Endodermal cell (in vitro differentiated cells): ENCODE data around the gene JAZF1. TPM values are rescaled to one million over a fixed set of nuclear protein-coding genes. Genes with fewer than 3 reads are reported as not detected.

Experiments used
- DNase-seq: peaks from one replicate; pipeline ENCODE4 v3.0.0-alpha.2; 2017
- H3K27ac ChIP-seq: 2 replicates; pipeline ENCODE4 v1.5.1; 2013; ENCODE audit warnings: mild to moderate bottlenecking, low read depth, low read length, moderate library complexity
- H3K27me3 ChIP-seq: 2 replicates; pipeline ENCODE4 v1.6.1; 2013; ENCODE audit warnings: mild to moderate bottlenecking, low read length, moderate library complexity; ENCODE audit not compliant: insufficient read depth, control insufficient read depth, poor library complexity, severe bottlenecking
- H3K36me3 ChIP-seq: 2 replicates; pipeline ENCODE4 v1.7.0; 2013; ENCODE audit warnings: mild to moderate bottlenecking, low read length, moderate library complexity; ENCODE audit not compliant: control insufficient read depth, insufficient read depth
- H3K4me1 ChIP-seq: one replicate; pipeline ENCODE4 v1.7.0; 2013; ENCODE audit warnings: low read length; ENCODE audit not compliant: control insufficient read depth, insufficient read depth
- H3K4me3 ChIP-seq: 2 replicates; pipeline ENCODE4 v1.5.1; 2013; ENCODE audit warnings: mild to moderate bottlenecking, low read length, moderate library complexity
- H3K9ac ChIP-seq: 2 replicates; pipeline ENCODE4 v1.6.1; 2013; ENCODE audit warnings: mild to moderate bottlenecking, low read length, moderate library complexity; ENCODE audit not compliant: poor library complexity, severe bottlenecking; ENCODE audit errors: extremely low read depth
- H3K9me3 ChIP-seq: 2 replicates; pipeline ENCODE4 v1.6.1; 2013; ENCODE audit warnings: mild to moderate bottlenecking, low read length, moderate library complexity; ENCODE audit not compliant: control insufficient read depth
- H3K27ac Mint-ChIP-seq: 2 replicates; pipeline ENCODE4 v1.8.0; 2020; ENCODE audit warnings: mixed read lengths
- H3K27me3 Mint-ChIP-seq: 2 replicates; pipeline ENCODE4 v1.8.0; 2021; ENCODE audit warnings: mild to moderate bottlenecking, mixed read lengths; ENCODE audit not compliant: insufficient read depth
- H3K36me3 Mint-ChIP-seq: 2 replicates; pipeline ENCODE4 v1.8.0; 2020; ENCODE audit warnings: low read depth, mixed read lengths
- H3K4me1 Mint-ChIP-seq: 2 replicates; pipeline ENCODE4 v1.8.0; 2020; ENCODE audit warnings: mixed read lengths
- H3K4me3 Mint-ChIP-seq: 2 replicates; pipeline ENCODE4 v1.8.0; 2020; ENCODE audit warnings: mild to moderate bottlenecking, moderate library complexity, mixed read lengths
- H3K9me3 Mint-ChIP-seq: 2 replicates; pipeline ENCODE4 v1.8.0; 2020; ENCODE audit warnings: mild to moderate bottlenecking, mixed read lengths
- WGBS, 2 experiments: methylation state at CpG; one replicate each; pipeline versions ENCODE4 v1.1.5 to v1.1.7; 2013; ENCODE audit warnings: missing lambda C conversion rate in 2 of 2, mixed read lengths in 1 of 2; ENCODE audit not compliant: insufficient coverage in 1 of 2, insufficient read length in 1 of 2; 5-methylcytosine and 5-hydroxymethylcytosine counted together
- total RNA-seq, 2 donors: library from RNA; stranded (reverse); fragmentation: NEBNext Ultra II Directional in 1 of 2; extraction: Animal tissue kit (Norgen Biotek cat#: 25700) in 1 of 2; gene quantifications; 2 replicates in 1 of 2; 3 replicates in 1 of 2; pipeline ENCODE4 v1.2.1, GENCODE V29; 2021
- TF ChIP-seq, protein P1 (sequence below): fragments of 200-600 bp; sonication (generic); conservative IDR thresholded peaks from 2 replicates; pipeline ENCODE4 v1.5.0; 2021; ENCODE audit warnings: antibody characterized with exemption, mild to moderate bottlenecking

The JAZF1 gene
- total RNA-seq, 2 donors from 2014 or later = 18.3 to 33.6 TPM

DNA sequence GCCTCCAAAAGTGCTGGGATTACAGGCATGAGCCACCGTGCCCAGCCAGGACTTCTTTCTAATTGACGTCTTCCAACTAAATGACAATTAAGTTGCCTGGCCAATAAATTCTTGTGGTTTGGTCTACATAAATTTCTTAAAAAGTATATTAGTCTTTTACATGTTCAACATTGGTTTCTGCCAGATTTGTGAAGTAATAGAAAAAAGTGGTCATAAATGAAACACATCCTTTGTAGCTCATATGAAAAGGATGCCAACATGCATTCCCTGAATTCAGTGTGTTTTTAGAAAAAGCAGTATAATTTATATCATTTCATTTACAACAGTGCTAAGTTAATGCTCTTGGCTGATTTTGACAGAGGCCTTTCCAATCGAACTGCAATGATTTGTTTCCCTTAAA is 225.6 kb downstream of the JAZF1 start:
- no peak overlapping the region for H3K9ac ChIP-seq
- H3K27ac ChIP-seq = no peak overlapping the region
- Mint-ChIP-seq H3K9me3 (no peaks in the 10 kb centered on the region), H3K36me3 (peaks cover 4% of the 10 kb centered on the region), H3K27ac (no peak overlapping the region), H3K4me1 (peaks cover 3% of the 10 kb centered on the region), H3K4me3 (no peak overlapping the region), H3K27me3 (peaks cover 3% of the 10 kb centered on the region)
- H3K4me1 ChIP-seq = no peaks in the 10 kb centered on the region
- TF ChIP-seq, protein P1, sequence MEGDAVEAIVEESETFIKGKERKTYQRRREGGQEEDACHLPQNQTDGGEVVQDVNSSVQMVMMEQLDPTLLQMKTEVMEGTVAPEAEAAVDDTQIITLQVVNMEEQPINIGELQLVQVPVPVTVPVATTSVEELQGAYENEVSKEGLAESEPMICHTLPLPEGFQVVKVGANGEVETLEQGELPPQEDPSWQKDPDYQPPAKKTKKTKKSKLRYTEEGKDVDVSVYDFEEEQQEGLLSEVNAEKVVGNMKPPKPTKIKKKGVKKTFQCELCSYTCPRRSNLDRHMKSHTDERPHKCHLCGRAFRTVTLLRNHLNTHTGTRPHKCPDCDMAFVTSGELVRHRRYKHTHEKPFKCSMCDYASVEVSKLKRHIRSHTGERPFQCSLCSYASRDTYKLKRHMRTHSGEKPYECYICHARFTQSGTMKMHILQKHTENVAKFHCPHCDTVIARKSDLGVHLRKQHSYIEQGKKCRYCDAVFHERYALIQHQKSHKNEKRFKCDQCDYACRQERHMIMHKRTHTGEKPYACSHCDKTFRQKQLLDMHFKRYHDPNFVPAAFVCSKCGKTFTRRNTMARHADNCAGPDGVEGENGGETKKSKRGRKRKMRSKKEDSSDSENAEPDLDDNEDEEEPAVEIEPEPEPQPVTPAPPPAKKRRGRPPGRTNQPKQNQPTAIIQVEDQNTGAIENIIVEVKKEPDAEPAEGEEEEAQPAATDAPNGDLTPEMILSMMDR = no peak
- no peaks in the 10 kb centered on the region for H3K27me3 ChIP-seq
- no peak overlapping the region for H3K4me3 ChIP-seq
- no peak for DNase-seq
- no peaks in the 10 kb centered on the region for H3K36me3 ChIP-seq
- WGBS, 2 experiments = 95 to 100% methylated on average over 2 to 3 of the region's 3 CpGs
- no peaks in the 10 kb centered on the region for H3K9me3 ChIP-seq

DNA sequence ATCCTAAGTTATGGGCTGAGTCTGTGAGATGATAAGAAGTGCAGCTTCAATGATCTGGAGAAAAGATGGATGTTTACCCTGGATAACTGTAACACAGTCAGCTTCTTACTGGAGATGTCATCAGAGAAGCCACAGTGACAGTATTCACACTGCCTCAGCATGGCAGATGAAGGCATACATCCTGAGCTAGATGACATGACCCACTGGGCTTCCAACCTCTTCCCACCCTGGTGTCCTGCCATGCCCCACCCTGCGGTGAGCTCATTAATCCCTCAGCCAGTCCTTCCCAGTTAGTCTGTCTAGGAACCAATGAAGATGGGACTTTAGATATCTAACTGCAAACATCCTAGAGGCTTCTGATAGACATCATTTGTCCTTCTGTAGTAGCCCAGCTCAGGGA is 226.8 kb downstream of the JAZF1 start:
- no peaks in the 10 kb centered on the region for H3K36me3 ChIP-seq
- TF ChIP-seq, protein P1 = no peak
- no peaks in the 10 kb centered on the region for H3K4me1 ChIP-seq
- no peak overlapping the region for H3K9ac ChIP-seq
- H3K27me3 ChIP-seq = no peaks in the 10 kb centered on the region
- H3K27ac ChIP-seq = no peak overlapping the region
- no peaks in the 10 kb centered on the region for H3K9me3 ChIP-seq
- Mint-ChIP-seq H3K27ac (no peak overlapping the region), H3K9me3 (no peaks in the 10 kb centered on the region), H3K4me3 (no peak overlapping the region), H3K36me3 (peaks cover 4% of the 10 kb centered on the region), H3K27me3 (peaks cover 3% of the 10 kb centered on the region), H3K4me1 (peaks cover 3% of the 10 kb centered on the region)
- H3K4me3 ChIP-seq = no peak overlapping the region
- WGBS, 2 experiments = 100% methylated on average over 1 of the region's 1 CpG
- no peak for DNase-seq

DNA sequence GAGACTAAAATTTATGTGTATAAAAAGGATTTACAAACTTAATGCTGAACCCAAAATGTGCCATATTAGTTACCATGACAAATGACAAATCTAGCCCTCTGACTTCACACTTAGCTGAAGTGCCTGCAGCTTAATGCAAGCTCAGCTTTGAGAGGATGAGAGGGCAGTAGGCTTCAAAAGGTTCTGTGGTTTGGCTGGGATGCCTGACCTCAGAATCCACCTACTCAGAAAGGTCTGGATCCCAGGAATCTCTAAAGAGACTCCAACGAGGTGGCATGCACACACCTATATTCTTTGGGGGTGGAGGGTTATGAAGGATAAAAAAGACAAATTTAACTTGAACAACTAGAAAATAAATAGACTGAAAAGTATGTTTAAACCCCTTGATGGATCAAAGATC is 227.2 kb downstream of the JAZF1 start:
- TF ChIP-seq, protein P1 = no peak
- H3K9me3 Mint-ChIP-seq = no peaks in the 10 kb centered on the region

More for the DNA sequence above, 227.2 kb downstream of the JAZF1 start:
- no peak overlapping the region for H3K4me3 ChIP-seq
- Mint-ChIP-seq H3K27ac (no peak overlapping the region), H3K4me1 (peaks cover 3% of the 10 kb centered on the region), H3K36me3 (peaks cover 4% of the 10 kb centered on the region), H3K27me3 (peaks cover 3% of the 10 kb centered on the region), H3K4me3 (no peak overlapping the region)
- no peaks in the 10 kb centered on the region for H3K27me3 ChIP-seq
- no peak for DNase-seq
- no peak overlapping the region for H3K27ac ChIP-seq
- H3K4me1 ChIP-seq = no peaks in the 10 kb centered on the region
- WGBS, 2 experiments = 100% methylated on average over 1 of the region's 1 CpG; no CpG with 5 or more reads in 1 of the 2 experiments
- no peaks in the 10 kb centered on the region for H3K9me3 ChIP-seq
- H3K36me3 ChIP-seq = no peaks in the 10 kb centered on the region
- no peak overlapping the region for H3K9ac ChIP-seq
